Measurements from ENCODE around the gene MAPKAP1. TPM values are rescaled to one million over a fixed set of nuclear protein-coding genes. Genes with fewer than 3 reads are reported as not detected.

Gene MAPKAP1
- total RNA-seq, 2 donors from 2014 or later: 83.7 to 91.8 TPM

- intact Hi-C loops (cut with DNase I): no loop called here
Observed at GRCh38 chr9:125477089-125477544, 229.9 kb downstream of the MAPKAP1 start.

GRCh38 chr9:125476645-125477044 is 230.4 kb downstream of the MAPKAP1 start:
- H3K36me3 ChIP-seq (replicated peaks in 1 of 2; ENCODE audit: insufficient read depth in 1 of 2, low read depth in 2 of 2): no peaks in the 10 kb centered on the region
- no peak for TF ChIP-seq POLR2A (IDR thresholded peaks at IDR 0.05)
- TF ChIP-seq CTCF (IDR thresholded peaks at IDR 0.05): no peak
- no peaks in the 10 kb centered on the region for H3K4me1 ChIP-seq
- ATAC-seq (no peak), DNase-seq (no peak)
- H3K4me3 ChIP-seq: no peak overlapping the region
- intact Hi-C loops (cut with DNase I): no loop called here
- H3K27me3 ChIP-seq: no peaks in the 10 kb centered on the region
- whole genome bisulfite sequencing, 2 donors: 57 to 78% methylated on average over 6 of the region's 6 CpGs
- H3K9me3 ChIP-seq: no peaks in the 10 kb centered on the region
- H3K27ac ChIP-seq: no peak overlapping the region

More at GRCh38 chr9:125477089-125477544, 229.9 kb downstream of the MAPKAP1 start:
- no peaks in the 10 kb centered on the region for H3K4me1 ChIP-seq
- H3K27me3 ChIP-seq: no peaks in the 10 kb centered on the region
- no peaks in the 10 kb centered on the region for H3K36me3 ChIP-seq (replicated peaks in 1 of 2; ENCODE audit: insufficient read depth in 1 of 2, low read depth in 2 of 2)
- TF ChIP-seq CTCF (IDR thresholded peaks at IDR 0.05) (no peak), POLR2A (IDR thresholded peaks at IDR 0.05) (no peak)
- DNase-seq (no peak), ATAC-seq (no peak)
- WGBS, 2 donors: 82 to 84% methylated on average over 5 of the region's 5 CpGs
- no peaks in the 10 kb centered on the region for H3K9me3 ChIP-seq
- no peak overlapping the region for H3K4me3 ChIP-seq
- no peak overlapping the region for H3K27ac ChIP-seq

GRCh38 chr9:125475385-125475784 is 231.6 kb downstream of the MAPKAP1 start:
- no peaks in the 10 kb centered on the region for H3K27me3 ChIP-seq
- no peak overlapping the region for H3K27ac ChIP-seq
- ATAC-seq (no peak), DNase-seq (no peak)
- no peaks in the 10 kb centered on the region for H3K9me3 ChIP-seq
- TF ChIP-seq POLR2A (IDR thresholded peaks at IDR 0.05): no peak
- no peak for TF ChIP-seq CTCF (IDR thresholded peaks at IDR 0.05)
- intact Hi-C loops (cut with DNase I): no loop called here
- WGBS, 2 donors: 87% methylated on average over 6 of the region's 6 CpGs
- H3K4me3 ChIP-seq: no peak overlapping the region
- H3K4me1 ChIP-seq: no peaks in the 10 kb centered on the region
- no peaks in the 10 kb centered on the region for H3K36me3 ChIP-seq (replicated peaks in 1 of 2; ENCODE audit: insufficient read depth in 1 of 2, low read depth in 2 of 2)

GRCh38 chr9:125472926-125473701 is 233.9 kb downstream of the MAPKAP1 start:
- Histone ChIP-seq H3K27ac (no peak overlapping the region), H3K36me3 (replicated peaks in 1 of 2; ENCODE audit: insufficient read depth in 1 of 2, low read depth in 2 of 2) (no peaks in the 10 kb centered on the region), H3K9me3 (no peaks in the 10 kb centered on the region), H3K4me1 (no peaks in the 10 kb centered on the region), H3K27me3 (no peaks in the 10 kb centered on the region), H3K4me3 (no peak overlapping the region)
- intact Hi-C loops (cut with DNase I): no loop called here
- no peak for ATAC-seq
- DNase-seq: no peak
- TF ChIP-seq CTCF (IDR thresholded peaks at IDR 0.05) (no peak), POLR2A (IDR thresholded peaks at IDR 0.05) (no peak)
- 65 to 67% methylated on average over 11 of the region's 11 CpGs for WGBS, 2 donors

- ATAC-seq: no peak
Observed at GRCh38 chr9:125472562-125472925, 234.5 kb downstream of the MAPKAP1 start.

More at GRCh38 chr9:125472562-125472925, 234.5 kb downstream of the MAPKAP1 start:
- 44 to 48% methylated on average over 4 of the region's 4 CpGs for WGBS, 2 donors
- no peak for DNase-seq
- no peak for TF ChIP-seq POLR2A (IDR thresholded peaks at IDR 0.05)
- no peak for TF ChIP-seq CTCF (IDR thresholded peaks at IDR 0.05)
- H3K9me3 ChIP-seq: no peaks in the 10 kb centered on the region
- H3K27ac ChIP-seq: no peak overlapping the region
- no peaks in the 10 kb centered on the region for H3K4me1 ChIP-seq
- intact Hi-C loops (cut with DNase I): no loop called here
- no peak overlapping the region for H3K4me3 ChIP-seq
- no peaks in the 10 kb centered on the region for H3K36me3 ChIP-seq (replicated peaks in 1 of 2; ENCODE audit: insufficient read depth in 1 of 2, low read depth in 2 of 2)
- no peaks in the 10 kb centered on the region for H3K27me3 ChIP-seq
